GM18508 (cell line): ENCODE measurements around the gene PLEKHA1.

Experiments used
- ATAC-seq: cut with Tn5 transposase; IDR thresholded peaks from one replicate; pipeline ENCODE4 v1.9.1; 2021; ENCODE audit warnings: moderate number of reproducible peaks; ENCODE audit not compliant: insufficient read depth, unreplicated experiment

The PLEKHA1 gene

DNA sequence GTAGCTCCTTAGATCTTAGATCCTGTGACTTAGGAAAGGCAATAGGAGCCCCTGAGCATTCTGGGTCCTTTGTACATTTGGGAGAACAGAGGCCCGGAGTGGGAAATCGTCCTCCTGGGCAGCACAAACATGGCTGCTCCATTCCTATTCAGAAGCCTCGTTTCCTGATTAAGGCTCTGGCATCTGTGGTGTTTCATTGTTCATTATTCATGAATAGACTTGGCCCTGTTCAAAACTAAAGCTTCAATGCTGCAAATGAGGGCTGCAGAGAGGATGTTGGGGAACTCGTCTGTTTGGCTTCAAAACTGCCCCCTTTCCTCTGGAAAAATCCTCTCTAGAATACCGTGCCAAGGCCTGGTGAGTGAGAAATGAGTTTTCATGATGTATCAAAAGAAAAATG lies 83.4 kb downstream of the PLEKHA1 start:
- no peak for ATAC-seq

DNA sequence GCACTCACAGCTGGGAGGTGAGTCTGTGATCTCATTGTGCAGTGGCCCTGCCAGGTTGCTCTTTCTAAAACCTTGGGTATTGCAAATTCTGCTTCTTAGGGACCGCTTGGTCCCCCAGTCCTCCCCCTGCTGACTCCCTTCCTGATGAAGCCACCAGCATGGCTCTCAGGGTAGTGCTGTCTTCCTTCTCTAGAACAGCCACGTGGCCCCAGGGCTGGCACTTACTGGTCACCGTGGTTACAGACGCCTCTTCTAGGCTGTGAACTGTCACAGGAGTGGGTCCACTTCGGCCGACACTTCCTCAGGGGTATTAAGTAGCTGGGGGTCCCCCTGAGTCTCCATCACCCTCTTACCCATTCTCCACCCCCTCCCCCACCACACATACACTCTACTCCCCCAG lies 84.2 kb downstream of the PLEKHA1 start:
- no peak for ATAC-seq

DNA sequence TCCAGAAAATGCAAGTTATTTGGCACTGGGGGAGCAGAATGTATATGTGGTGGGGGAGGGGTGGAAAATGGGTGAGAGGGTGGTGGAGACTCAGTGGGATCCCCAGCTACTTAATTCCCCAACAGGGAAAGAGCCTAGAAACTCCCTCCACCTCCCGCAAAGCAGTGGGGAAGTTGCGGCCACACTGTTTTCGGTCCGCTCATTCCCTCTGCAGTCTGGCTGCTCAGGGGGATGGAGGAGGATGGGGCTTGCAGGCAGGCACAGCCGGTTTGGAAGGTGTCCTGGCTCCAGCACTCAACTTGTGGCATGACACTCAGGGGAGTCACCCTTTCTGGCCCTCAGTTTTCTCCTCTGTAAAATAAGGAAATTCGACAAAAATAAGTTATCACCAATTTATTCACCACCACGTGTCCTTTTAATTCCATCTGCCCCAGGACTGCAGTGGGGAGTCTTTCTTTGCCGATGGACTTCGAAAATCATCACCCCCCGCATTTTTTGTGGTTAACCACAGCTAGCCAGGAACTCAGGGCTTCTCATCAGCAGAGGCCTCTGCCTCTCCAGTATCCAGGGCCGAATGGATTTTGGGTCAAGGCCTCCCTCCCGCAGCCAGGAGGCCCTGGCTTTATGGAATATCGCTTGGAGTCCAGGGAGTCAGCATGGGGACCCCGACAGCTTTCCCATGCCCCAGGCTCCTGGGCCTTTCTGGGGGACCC lies 85.2 kb downstream of the PLEKHA1 start:
- no peak for ATAC-seq

DNA sequence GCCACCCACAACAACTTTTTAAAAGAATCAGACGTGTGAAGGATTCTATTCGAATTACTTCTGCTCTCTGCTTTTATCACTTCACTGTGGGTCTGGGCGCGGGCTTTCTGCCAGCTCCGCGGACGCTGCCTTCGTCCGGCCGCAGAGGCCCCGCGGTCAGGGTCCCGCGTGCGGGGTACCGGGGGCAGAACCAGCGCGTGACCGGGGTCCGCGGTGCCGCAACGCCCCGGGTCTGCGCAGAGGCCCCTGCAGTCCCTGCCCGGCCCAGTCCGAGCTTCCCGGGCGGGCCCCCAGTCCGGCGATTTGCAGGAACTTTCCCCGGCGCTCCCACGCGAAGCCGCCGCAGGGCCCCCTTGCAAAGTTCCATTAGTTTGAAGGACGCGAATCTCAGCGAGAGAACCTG lies 86.4 kb downstream of the PLEKHA1 start:
- no peak for ATAC-seq

DNA sequence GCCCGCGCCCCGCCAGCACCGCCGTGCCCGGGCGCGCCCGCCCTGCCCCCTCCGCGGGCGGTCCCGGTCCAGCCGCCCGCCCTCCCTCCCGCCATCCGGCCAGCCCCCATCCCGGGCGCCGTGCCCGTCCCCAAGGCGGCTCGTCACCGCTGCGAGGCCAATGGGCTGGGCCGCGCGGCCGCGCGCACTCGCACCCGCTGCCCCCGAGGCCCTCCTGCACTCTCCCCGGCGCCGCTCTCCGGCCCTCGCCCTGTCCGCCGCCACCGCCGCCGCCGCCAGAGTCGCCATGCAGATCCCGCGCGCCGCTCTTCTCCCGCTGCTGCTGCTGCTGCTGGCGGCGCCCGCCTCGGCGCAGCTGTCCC lies 86.8 kb downstream of the PLEKHA1 start, which contains the start of gene HTRA1:
HTRA1 (plus strand) TSS at position 187 of the 362 bp plus-strand sequence; CDS start at position 287, 100 bp downstream.
- no peak for ATAC-seq

DNA sequence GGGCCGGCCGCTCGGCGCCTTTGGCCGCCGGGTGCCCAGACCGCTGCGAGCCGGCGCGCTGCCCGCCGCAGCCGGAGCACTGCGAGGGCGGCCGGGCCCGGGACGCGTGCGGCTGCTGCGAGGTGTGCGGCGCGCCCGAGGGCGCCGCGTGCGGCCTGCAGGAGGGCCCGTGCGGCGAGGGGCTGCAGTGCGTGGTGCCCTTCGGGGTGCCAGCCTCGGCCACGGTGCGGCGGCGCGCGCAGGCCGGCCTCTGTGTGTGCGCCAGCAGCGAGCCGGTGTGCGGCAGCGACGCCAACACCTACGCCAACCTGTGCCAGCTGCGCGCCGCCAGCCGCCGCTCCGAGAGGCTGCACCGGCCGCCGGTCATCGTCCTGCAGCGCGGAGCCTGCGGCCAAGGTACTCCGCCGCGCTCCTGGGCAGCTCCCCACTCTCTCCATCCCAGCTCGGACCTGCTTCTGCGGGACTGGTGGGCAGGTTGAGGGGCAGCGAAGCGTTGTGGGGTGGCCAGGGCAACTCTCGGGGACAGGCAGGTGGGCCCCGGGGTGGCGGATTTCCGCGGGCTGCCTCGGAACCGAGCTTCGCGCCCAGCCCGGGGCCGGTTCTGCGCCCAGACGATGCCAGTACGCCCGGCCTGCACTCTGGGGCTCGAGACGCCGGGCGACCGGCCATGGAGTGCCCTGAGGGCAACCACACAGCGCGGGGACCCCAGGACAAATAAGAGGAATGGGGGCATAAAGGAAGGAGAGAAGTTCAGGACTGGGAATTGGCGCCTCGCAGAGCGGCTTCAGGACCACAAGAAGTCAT lies 87.4 kb downstream of the PLEKHA1 start:
- ATAC-seq, result no peak

DNA sequence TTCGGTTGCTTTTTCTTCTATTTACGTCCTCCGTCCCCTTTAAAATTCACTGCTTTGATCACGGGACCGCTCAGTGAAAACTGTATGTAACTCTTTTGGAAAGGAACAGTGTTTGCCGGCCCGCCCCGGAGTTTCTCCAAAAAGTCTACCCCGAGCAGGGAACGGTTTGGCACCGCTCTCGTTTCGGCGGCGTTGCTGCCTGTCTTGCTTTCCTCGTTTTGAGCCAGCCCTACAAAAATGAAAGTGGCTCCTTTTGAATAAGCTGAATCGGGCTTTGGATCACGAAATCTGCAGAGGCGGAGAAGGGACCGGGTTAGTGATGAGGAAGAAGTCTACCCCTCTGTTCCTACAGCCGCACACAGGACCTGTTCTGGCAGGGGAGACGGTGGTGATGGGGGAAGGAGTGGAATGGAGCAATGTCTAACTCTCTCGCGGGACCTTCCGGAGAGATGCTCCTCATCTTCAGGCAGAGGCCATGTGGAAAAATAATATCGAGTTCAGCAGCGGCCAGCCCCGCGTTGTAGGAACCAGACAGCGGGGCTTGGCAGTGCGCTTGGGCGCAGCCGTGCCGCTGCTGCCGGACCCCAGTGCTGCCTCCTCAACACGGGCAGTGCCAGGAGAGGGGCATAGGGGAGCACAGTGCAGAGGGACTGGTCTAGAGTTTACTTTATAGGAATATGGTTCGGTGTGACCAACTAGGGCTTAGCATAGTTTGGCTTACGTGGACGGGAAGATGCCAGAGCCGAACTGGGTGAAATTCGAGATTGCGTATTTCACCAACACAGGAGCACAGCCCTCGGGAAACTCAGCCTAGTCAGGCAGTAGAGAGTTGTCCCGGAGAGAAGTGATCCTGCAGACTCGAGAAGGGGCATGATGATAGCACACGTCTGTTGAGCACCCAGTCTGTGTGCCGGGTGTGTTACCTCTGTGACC lies 88.3 kb downstream of the PLEKHA1 start:
- ATAC-seq, result no peak

DNA sequence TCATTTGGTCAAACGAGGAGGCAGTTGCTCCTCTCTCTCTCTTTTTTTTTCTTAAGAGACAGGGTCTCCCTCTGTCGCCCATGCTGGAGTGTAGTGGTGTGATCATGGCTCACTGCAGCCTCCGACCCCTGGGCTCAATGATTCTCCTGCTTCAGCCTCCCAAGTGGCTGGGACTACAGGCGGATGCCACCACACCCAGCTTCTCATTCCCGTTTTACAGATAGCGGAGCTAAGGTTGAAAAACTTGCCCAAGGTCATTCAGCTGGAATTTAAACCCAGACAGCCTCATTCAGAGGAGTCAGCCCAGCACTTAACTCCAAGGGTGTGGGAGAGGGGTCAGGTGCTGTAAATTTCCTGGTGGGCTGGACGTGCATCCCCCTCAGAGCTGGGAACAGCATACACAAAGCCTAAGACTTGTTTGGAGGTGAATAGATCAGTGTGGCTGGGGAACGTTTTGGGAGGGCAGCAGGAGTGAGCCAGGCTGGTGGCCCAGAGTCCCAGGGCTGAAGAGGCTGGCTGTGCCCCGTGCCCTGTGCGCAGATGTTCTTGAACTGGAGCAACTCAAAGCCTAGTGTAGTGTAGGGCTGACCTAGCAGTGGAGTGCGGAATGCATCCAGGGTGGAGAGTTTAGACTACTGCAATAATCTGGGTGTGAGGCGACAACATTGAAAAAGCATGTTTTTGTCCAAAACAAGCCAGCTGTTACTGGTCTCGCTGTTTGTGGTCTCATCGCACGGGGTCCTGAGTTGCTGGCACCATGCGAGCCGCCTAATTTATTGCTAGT lies 89.2 kb downstream of the PLEKHA1 start:
- ATAC-seq, result no peak

DNA sequence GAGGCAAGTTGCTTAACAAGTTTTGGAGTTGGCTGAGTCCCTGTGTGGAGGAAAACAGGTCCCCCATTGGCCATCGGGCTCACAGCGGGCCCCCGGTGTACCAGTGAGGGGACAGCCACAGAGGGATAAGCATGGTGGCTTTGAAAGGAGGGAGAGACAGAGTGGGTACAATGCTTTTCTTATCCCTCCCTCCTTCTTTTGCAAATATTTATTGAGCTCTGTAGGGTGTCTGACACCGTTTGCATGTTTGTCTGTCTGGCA lies 89.7 kb downstream of the PLEKHA1 start:
- ATAC-seq, result no peak

DNA sequence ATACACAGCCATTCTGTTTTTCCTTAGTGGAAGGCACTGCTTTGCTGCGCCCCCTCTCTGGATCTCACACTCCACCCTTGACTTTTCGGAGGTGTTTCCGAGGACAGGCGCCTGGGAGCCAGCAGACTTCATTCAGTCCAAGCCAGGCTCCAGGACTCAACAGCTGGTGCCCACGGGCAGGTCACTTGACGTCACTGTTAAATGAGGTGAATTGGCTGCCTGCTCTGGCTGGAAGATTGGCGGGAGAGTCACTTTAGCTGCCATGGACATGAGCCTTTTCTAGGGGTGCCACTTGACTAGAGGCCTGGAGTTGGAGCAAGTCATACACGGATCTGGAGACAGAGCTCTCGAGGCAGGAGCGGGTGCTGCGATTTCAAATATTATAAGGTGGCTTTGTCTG lies 90.1 kb downstream of the PLEKHA1 start:
- ATAC-seq, result no peak

DNA sequence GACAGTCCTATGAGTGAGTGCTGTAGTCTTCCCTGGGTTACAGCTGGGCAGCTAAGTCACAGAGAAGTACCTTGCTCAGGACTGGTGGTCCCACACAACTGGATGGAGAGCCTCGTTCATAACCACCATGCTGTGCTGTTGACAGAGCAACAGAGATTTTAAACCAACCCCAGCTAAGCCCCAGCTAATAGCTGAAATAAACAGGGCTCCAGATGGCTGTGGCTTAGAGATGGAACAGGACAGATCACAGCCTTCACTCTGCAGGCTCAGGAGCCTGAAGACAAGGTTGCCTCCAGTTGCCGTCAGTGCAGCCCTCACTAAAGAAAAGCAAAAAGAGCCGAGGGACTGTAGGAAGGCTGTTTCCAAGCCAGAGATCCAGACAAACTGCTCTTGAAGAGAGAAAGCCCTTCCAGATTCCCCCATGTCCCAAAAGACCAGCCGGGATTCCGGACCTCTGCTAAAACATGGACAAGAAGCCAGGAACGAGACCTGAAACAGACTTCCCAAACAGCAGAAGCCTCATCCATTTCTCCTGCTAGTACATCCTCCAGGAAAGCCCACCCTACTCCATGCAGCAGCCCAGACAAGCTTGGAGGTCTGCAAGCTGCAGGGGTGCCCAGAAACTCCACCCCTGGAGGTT lies 91.0 kb downstream of the PLEKHA1 start:
- ATAC-seq, result no peak

DNA sequence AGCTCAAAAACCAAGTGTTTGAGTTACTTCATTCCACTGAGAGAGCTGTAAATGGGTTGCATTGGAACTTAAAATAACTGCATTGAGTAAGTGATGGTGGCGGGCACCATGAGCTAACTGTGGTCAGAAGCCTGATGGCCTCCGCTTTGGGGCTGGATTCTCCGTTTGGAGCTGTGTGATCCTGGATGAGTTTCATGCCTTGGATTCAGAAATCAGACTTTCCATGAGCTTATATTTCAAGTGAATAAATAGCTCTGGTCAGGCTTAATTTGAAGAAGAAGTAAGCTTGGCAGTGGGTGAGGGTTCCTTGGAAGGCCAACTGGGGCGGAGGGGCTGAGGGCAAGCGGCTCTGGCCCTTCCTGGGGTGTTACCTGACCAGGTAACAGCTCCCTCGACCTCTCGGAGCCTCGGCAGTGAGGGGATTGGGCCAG lies 92.5 kb downstream of the PLEKHA1 start:
- no peak for ATAC-seq

DNA sequence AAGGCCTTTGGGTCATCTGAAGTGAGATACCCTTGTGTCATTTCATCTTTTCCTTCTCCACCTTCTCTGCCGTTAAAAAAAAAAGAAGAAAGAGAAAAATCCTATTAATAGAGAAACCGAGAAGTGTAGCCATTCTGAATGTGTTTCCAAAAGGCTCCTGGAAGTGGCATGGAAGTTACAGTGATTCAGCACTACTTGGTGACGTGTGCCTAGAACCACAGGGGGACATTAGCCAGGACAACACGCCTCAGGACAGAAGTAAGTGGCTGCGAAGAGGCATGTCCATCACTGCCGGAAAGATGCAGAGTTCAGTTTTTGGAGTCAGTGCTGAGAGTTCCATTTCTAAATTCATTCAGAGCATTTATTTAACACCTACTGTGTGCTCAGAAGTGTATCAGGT lies 93.2 kb downstream of the PLEKHA1 start:
- ATAC-seq, result no peak

DNA sequence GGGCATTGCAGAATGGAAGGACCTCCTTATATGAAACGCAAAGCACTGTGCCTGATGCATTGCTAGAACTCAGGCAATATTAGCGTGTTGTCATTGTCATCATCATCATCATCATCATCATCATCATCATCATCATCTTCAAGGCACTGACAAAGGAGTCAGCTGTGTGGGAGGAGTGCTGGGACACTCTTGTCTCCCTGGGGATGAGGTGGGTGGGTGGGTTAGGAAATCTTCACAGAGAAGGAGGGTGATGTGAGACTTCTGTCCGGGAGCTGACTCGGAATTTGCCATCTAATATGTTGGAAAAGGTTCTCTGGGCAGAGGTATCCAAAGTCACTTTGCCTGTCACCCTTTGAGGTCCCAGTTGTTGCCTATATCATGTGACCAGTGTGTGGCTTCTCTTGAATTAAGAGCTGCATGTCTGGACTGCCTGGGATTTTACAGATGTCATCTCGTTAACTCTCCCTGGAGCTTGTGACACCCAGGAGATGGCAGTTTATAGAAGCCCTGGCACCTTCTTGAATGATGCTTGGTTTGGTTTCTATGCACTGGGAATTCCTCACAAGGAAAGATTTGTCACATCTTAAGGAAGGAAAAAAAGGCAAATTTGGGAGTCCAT lies 93.9 kb downstream of the PLEKHA1 start:
- ATAC-seq, result no peak

DNA sequence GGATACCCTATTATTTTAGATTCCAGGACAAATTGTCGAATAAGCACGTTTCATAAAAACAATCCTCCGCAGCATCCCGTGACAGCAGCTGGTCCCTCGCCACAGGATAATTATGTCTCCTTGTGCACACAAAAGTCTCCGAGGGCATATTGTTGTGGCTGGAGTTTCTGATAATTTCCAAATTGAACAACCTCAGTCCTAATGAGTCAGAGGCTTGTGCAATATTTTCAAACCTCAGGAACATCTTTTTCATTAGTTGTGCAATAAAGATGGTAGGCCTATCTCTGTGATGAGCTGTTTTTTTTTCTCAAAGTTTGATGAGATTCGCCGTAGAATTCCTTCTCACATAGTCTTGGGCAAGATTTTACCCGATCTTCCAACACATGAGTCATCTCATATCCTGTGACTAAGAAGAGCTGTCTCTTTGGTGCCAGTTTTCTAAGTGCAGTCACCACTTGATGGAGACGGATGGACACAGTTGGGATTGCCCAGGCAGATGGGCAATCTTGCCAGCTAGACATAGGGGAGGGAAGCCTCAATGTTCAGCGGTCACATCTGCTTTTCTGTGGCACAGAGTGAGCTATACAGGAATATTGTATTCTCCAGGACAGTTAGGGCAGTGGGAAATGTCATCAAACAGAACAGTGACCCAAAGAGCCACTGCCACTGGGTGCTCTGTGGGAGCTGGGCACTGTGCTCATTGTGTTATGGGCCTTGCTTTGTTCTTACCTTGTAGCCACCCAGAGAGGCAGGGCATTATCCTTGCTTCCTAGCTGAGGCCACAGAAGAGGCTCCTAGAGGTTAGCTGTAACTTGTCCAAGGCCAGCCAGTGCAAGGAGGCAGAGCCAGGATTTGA lies 94.6 kb downstream of the PLEKHA1 start:
- ATAC-seq, result no peak

DNA sequence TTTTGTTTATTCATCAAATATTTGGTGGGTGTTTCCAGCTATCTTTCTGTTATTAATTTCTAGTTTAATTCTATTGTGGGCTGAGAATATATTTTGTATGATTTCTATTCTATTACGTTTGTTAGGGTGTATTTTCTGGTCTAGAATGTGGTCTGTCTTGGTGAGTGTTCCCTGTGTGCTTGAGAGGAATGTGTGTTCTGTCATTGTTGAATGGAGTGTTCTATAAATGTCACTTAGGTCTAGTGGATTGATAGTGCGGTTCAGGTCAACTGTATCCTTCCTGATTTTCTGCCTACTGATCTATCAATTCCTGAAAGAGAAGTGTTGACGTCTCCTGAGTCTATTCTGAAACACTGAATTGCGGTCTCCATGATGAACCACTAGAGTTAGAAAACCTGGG lies 95.3 kb downstream of the PLEKHA1 start:
- ATAC-seq, result no peak

DNA sequence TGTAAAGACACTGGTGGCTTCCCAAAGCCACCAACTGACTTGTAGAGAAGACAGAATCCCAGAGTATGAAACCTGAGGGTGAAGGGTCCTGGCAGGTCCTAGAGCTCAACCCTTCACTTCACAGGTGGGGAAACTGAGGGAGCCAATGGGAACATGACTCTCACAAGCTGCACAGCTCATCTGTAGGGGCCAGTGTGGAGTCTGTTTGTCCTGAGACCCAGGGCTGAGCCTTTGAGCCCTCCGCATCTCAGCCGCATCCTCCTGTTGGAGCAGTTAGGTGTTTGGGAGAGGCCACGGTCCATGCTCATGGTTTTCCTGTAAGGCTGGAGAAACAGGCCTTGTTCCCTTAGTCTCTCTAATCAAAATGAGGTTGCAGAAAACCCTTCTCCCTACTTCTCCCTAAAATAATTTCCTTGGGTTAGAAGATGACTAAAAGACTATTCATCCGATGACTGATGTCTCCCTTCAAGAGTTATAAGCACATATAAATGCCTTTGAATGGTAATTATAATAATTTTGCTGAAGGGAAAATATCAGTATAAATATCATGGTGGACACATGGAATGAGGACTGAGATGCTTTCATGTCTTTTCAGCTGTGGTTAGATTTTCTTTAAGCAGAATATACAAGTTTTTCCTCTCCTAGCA lies 97.1 kb downstream of the PLEKHA1 start:
- no peak for ATAC-seq

DNA sequence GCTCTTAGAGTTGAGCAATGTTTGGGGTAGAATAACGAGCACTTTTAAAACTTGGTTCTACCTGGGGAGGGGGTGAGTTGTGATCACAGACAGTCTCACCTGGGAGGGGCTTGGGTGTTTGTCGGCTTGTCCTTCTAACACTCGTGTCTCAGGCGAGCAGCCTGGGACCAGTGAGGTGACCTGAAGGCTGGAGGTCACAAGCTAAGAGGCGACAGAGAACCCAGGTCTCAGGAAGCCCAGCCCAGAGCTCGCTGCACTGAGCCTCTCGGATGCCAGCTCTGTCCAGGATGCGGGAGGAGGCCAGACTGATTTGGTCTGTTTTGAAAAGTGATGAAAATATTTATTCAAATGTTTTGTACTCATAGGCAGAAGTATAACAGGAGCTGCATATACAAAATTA lies 98.6 kb downstream of the PLEKHA1 start:
- ATAC-seq, result no peak
